RCC 7860 (cell line): ENCODE data around the gene UPK1B.
"Not testable (repeated sequence)": the region's sequence is repeated elsewhere in the genome, so short reads cannot be mapped to it uniquely, and the experiment has no call there.

Experiments used
- DNase-seq: peaks from one replicate; pipeline ENCODE4 v3.0.0-alpha.2; 2015; ENCODE audit warnings: low spot score
- FAIRE-seq: peaks from 2 replicates; lab custom pipeline; 2012; peaks lifted over from hg19 to GRCh38; lab: Jason Lieb, UNC

Gene UPK1B

GRCh38 chr3:119220970-119221667 is 47.7 kb downstream of the UPK1B start:
- FAIRE-seq (no peak), DNase-seq (no peak)

DNA sequence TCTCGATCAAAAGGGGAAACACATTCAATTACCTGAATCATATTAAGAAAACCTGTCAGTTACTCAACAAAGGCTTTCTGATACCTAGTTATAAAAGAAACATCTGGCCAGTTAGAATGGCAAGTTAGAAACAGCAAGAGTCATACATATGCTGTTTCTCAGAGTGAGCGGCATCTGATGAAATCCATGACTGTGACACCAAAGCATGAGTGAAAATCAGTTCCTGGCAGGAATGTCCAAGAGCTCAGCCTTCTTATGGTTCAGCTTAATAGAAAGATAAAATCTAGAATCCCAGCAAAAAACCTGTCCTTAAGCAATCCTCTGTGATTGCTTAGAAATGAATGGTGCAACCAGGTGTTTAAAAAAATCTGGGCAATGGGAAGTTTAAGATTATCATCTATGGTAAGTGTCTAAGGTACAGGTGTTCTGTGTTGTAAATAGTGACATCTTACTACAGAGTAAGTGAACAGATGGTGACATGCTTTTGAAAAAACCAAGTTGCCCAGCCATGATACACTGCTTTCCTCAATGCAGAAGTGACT is 48.5 kb downstream of the UPK1B start:
- no peak for DNase-seq
- FAIRE-seq = no peak

DNA sequence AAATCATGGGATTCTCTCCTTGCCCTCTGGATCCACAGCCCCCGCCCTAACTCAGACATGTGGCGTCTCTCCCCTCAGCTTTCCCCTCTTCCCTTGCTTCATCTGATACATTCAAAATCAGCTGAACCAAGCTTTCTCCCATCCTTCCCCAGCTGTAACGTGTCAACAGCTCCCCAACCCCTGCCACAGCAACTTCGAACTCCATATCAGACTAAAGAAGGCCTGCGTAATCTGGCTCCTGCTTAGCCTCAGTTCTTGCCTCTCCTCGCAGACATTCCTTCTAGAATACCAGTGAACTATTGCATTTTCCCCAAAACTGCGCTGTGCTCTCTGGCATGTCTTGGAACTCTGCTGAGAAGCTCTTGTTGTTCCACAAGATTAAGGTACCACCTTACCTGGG is 49.0 kb downstream of the UPK1B start:
- no peak for DNase-seq
- FAIRE-seq = no peak

DNA sequence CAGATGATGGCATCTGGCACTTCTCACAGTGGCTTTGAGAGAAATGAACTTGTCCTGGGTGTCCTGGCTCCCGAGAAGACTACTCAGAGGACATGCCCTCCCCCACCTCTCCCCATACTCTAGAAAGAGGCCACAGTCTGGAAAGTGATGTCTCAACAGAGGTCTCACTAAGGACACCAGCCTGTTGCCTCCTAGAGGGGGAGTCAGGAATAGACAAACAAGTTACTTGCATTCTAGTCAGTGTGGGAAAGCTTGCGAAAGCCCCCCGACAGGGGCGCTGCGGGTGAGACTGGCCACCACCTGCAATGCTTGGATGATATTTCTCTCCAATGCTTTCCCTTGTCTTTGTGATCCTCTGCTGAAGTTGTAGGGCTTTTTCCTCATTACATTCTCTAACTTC is 50.1 kb downstream of the UPK1B start:
- FAIRE-seq = no peak
- no peak for DNase-seq

DNA sequence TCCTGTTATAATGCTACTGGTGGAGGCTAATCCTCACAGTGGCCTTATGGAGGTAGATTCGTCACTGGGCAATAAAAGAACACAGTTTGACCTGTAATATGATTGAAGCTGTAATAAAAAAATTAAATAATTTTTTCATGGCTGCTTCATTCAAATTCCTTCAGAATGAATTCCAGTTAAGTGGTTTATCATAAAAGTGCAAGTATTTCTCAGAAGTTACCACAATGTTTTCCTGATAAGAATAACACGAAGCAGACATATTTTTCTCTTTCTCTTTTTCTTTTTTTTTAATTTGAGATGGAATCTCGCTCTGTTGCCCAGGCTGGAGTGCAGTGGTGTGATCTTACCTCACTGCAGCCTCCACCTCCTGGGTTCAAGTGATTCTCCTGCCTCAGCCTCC is 51.7 kb downstream of the UPK1B start:
- FAIRE-seq (no peak), DNase-seq (no peak)

GRCh38 chr3:119227070-119227850 is 53.9 kb downstream of the UPK1B start:
- FAIRE-seq (no peak), DNase-seq (no peak)

GRCh38 chr3:119228373-119229145 is 55.2 kb downstream of the UPK1B start:
- DNase-seq (no peak), FAIRE-seq (no peak)

DNA sequence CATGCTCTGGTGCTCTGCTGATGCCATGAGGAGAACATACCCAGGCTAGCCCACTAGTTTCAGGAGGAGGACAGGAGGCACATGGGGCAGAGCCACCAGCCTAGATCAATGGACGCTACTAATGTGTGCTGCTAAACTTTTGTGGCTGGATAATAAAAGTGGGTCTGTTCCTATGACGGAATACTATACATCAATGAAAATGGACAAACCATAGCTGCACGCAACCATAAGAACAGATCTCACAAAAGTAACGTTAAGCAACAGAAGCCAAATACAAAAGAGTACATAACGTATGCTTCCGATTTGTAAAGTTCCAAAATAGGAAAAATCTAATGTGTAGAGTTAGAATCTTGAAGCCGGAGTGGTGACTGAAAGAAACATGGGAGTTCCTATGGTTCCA is 55.8 kb downstream of the UPK1B start:
- DNase-seq (no peak), FAIRE-seq (no peak)

DNA sequence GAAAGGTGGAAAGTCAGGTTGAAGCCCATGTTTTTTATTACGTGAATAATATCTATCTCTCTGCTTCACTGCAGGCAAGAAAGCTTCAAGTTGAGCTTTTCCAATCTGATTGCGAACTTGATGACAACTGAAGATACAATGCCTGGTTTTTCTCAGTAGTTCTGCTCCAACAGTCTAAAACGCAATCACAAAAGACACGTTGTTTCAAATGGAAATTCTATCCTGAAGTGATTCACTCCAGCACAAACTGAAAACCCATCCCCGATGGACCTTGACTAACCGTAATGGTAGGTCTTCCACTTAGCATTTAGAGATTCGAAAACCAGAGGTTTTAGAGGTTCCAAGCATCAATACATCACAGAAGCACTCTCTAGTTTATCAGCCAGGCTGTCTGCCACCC is 56.7 kb downstream of the UPK1B start:
- DNase-seq = no peak

GRCh38 chr3:119230745-119231144 is 57.3 kb downstream of the UPK1B start:
- DNase-seq (no peak), FAIRE-seq (no peak)

More for the DNA sequence above, 56.7 kb downstream of the UPK1B start:
- FAIRE-seq = no peak

GRCh38 chr3:119234610-119235009 is 61.2 kb downstream of the UPK1B start:
- no peak for FAIRE-seq
- DNase-seq = no peak

DNA sequence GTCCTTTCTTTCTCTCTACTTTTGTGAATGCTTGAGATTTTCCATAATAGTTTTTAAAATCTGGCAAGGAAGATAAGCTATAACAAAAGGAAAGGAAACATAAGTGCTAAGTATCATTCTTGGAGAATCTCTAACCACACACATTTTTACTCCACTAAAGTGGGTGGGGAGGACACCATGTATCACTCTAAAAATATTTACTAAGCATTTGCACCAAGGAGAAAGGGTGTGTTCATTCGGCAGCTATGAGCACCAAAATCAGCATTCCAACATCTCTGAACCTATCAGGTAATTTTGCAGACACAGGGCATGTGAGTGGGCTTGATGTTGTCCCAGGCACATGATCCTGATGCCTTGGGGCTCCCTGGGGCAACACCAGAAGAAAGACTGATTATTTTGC is 61.8 kb downstream of the UPK1B start:
- no peak for DNase-seq

GRCh38 chr3:119236756-119237155 is 63.4 kb downstream of the UPK1B start:
- FAIRE-seq (no peak), DNase-seq (no peak)

More for the DNA sequence above, 61.8 kb downstream of the UPK1B start:
- no peak for FAIRE-seq

- DNase-seq (no peak), FAIRE-seq (no peak)
These were observed 63.9 kb downstream of the UPK1B start for GRCh38 chr3:119237299-119237698.

GRCh38 chr3:119238363-119238762 is 65.0 kb downstream of the UPK1B start:
- FAIRE-seq (no peak), DNase-seq (no peak)

DNA sequence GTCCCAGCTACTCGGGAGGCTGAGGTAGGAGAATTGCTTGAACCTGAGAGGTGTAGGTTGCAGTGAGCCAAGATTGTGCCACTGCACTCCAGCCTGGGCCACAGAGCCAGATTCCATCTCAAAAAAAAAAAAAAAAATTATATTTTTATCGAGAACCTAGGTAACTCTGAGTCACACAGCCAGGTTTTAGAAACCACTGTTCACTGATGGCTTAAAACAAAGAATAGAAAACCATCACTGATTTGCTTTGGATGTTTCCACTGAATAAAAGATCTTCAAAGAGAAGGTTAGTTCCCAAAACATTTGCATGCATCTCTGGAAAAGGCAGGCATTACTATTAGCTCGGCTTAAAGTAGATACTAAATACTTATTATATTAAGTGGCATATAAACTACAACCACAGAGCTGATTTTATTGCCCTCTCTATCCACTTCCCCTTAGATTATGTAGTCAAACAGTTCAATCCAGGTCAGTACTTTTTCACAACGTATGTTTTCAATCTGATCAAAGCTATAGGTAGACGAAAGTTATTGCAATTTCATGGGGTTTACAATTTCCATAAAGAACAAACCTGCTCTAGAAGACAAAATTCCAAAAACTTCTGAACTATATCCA is 65.9 kb downstream of the UPK1B start:
- no peak for FAIRE-seq
- no peak for DNase-seq

DNA sequence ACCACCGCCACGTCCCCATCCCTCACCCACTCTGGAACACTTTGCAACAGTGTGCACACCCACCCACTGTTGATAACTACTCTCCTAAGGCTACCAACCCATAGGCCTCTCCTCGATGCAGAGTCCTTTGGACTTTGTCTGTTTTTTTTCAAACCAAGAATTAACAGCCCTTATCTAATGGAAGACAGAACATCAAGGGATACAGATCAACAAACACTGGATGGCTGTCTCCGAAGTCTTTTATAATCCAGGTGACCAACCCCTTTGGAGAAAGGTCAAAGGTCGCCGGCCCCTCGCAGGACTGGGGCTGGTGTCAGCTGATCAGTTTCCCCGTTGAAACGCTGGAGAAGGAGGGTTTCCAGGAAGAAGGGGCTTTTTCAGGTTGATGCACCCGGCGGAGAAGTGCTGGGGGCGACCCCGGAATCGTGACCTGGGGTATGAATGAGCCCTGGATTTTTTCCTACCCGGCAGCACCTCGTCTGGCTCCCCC is 66.7 kb downstream of the UPK1B start:
- no peak for DNase-seq
- no peak for FAIRE-seq

GRCh38 chr3:119240591-119241434 is 67.4 kb downstream of the UPK1B start, which contains the start of gene B4GALT4:
B4GALT4 (minus strand) TSS chr3:119240878; CDS start chr3:119230099, 10,779 bp downstream.
- FAIRE-seq = peak; percentile 22

DNA sequence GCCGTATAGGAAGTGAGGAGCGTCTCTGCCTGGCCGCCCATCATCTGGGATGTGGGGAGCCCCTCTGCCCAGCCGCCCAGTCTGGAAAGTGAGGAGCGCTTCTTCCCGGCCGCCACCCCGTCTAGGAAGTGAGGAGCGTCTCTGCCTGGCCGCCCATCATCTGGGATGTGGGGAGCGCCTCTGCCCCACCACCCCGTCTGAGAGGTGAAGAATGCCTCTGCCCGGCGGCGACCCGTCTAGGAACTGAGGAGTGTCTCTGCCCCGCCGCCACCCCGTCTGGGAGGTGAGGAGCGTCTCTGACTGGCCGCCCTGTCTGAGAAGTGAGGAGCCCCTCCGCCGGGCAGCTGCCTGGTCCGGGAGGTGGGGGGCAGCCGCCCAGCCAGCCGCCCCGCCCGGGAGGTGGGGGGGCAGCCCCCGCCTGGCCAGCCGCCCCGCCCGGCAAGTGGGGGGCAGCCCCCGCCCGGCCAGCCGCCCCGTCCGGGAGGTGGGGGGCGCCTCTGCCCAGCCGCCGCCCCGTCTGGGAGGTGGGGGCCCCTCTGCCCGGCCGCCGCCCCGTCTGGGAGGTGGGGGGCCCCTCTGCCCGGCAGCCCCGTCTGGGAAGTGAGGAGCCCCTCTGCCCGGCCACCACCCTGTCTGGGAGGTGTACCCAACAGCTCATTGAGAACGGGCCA is 69.1 kb downstream of the UPK1B start:
- not testable (repeated sequence) for FAIRE-seq, DNase-seq

More at GRCh38 chr3:119240591-119241434, 67.4 kb downstream of the UPK1B start, which contains the start of gene B4GALT4:
- peak; percentile 76 for DNase-seq
